KMS-11 (cell line): Measurements from ENCODE around the gene GABRR3.

Experiments used
- H2AFZ ChIP-seq: fragments of 200-600 bp; sonication (generic); 2 replicates; pipeline ENCODE4 v1.6.1; 2016; ENCODE audit warnings: antibody characterized with exemption, mixed run types, low read depth
- H3K27ac ChIP-seq: fragments of 200-600 bp; sonication (generic); 2 replicates; pipeline ENCODE4 v1.6.1; 2016; ENCODE audit warnings: mild to moderate bottlenecking, mixed run types
- H3K27me3 ChIP-seq: fragments of 200-600 bp; sonication (generic); 2 replicates; pipeline ENCODE4 v1.6.1; 2017; ENCODE audit warnings: mild to moderate bottlenecking, low read depth, mixed run types, moderate library complexity; ENCODE audit not compliant: insufficient read depth
- H3K36me3 ChIP-seq: fragments of 200-600 bp; sonication (generic); 2 replicates; pipeline ENCODE4 v1.6.1; 2017; ENCODE audit warnings: mild to moderate bottlenecking, mixed run types; ENCODE audit not compliant: insufficient read depth
- H3K4me1 ChIP-seq: fragments of 200-600 bp; sonication (generic); 2 replicates; pipeline ENCODE4 v1.6.1; 2016; ENCODE audit warnings: mild to moderate bottlenecking, low read depth, mixed run types; ENCODE audit not compliant: poor library complexity, severe bottlenecking
- H3K4me2 ChIP-seq: fragments of 200-600 bp; sonication (generic); 2 replicates; pipeline ENCODE4 v1.7.0; 2016; ENCODE audit warnings: mild to moderate bottlenecking, mixed run types
- H3K4me3 ChIP-seq: fragments of 200-600 bp; sonication (generic); IDR thresholded peaks from 2 replicates; pipeline ENCODE4 v1.6.1; 2017; ENCODE audit warnings: low read depth, low read length, mixed read lengths; ENCODE audit not compliant: insufficient read depth
- H3K79me2 ChIP-seq: fragments of 200-600 bp; sonication (generic); 2 replicates; pipeline ENCODE4 v1.6.1; 2016; ENCODE audit warnings: low read depth, mixed run types; ENCODE audit not compliant: insufficient read depth
- H3K9ac ChIP-seq: fragments of 200-600 bp; sonication (generic); 2 replicates; pipeline ENCODE4 v1.6.1; 2016; ENCODE audit warnings: mild to moderate bottlenecking, mixed run types
- H4K20me1 ChIP-seq: fragments of 200-600 bp; sonication (generic); 2 replicates; pipeline ENCODE4 v1.6.1; 2016; ENCODE audit warnings: mild to moderate bottlenecking, mixed run types; ENCODE audit not compliant: insufficient read depth
- CTCF ChIP-seq: fragments of 200-600 bp; sonication (generic); conservative IDR thresholded peaks from 2 replicates; pipeline ENCODE4 v1.6.1; 2017; ENCODE audit warnings: low read depth, mild to moderate bottlenecking, antibody characterized with exemption, low read length, moderate library complexity, mixed read lengths

The GABRR3 gene

GRCh38 chr3:97983933-97984491 lies 51.1 kb downstream of the GABRR3 start:
- H3K27ac ChIP-seq, result no peak overlapping the region
- no peak overlapping the region for H3K4me3 ChIP-seq
- H4K20me1 ChIP-seq, result no peaks in the 10 kb centered on the region
- H3K27me3 ChIP-seq, result no peaks in the 10 kb centered on the region
- H3K79me2 ChIP-seq, result no peaks in the 10 kb centered on the region
- peaks cover 30% of the 10 kb centered on the region for H3K4me1 ChIP-seq
- TF ChIP-seq CTCF, result no peak
- H3K36me3 ChIP-seq, result no peaks in the 10 kb centered on the region
- no peak overlapping the region for H3K9ac ChIP-seq
- no peak overlapping the region for H3K4me2 ChIP-seq
- no peak overlapping the region for H2AFZ ChIP-seq

- no peak overlapping the region for H3K4me3 ChIP-seq
- TF ChIP-seq CTCF, result no peak
- no peaks in the 10 kb centered on the region for H3K36me3 ChIP-seq
- no peak overlapping the region for H3K9ac ChIP-seq
- H3K27ac ChIP-seq, result no peak overlapping the region
- peak overlapping the region; percentile 28; the same call in 1 of the 2 replicates for H2AFZ ChIP-seq
- no peaks in the 10 kb centered on the region for H3K79me2 ChIP-seq
- peaks cover 30% of the 10 kb centered on the region for H3K4me1 ChIP-seq
- H4K20me1 ChIP-seq, result no peaks in the 10 kb centered on the region
- H3K27me3 ChIP-seq, result no peaks in the 10 kb centered on the region
- H3K4me2 ChIP-seq, result peak overlapping the region; percentile 51
These were observed 53.2 kb downstream of the GABRR3 start for GRCh38 chr3:97981886-97982285.

DNA sequence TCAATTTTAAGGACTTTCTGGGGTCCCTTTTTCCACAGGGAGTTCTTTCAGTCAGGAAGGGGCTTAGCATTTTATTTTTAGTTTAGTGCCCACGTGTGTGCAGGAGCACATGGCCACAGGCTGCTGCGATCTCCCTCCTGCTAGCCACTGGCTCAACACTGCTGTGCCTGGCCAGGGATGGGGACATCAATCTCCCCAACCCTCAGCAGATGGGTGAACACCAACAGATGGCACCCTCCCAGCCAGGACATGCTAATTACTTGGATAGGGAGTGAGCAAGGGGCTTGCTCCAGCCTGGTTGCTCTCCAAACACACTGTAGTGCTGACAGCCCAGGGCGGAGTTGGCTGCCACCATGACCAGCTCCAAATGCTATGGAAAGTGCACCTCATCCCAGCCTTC lies 55.5 kb downstream of the GABRR3 start:
- TF ChIP-seq CTCF, result no peak
- no peak overlapping the region for H3K4me3 ChIP-seq
- no peak overlapping the region for H3K4me2 ChIP-seq
- H3K9ac ChIP-seq, result no peak overlapping the region
- no peaks in the 10 kb centered on the region for H3K79me2 ChIP-seq
- no peaks in the 10 kb centered on the region for H3K27me3 ChIP-seq
- no peak overlapping the region for H2AFZ ChIP-seq
- H3K27ac ChIP-seq, result no peak overlapping the region
- peaks cover 41% of the 10 kb centered on the region for H3K4me1 ChIP-seq
- no peaks in the 10 kb centered on the region for H4K20me1 ChIP-seq
- H3K36me3 ChIP-seq, result no peaks in the 10 kb centered on the region

DNA sequence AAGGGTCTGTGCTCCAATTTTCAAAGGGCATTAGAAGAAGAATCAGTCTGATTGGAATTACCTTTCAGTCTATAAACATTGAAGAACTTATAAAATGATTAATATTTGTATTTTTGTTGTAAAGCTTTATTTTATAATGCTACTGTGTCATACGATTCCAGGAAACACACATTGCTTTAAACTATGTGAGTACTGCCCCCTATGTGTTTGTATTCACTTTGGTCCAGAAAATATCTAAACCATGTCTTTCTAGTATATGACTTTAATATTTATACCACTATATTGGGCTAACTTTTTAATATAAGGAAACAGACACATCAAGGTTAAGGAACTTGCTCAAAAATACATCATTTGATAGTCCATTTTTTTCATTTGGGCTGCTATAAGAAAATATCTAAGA lies 59.6 kb downstream of the GABRR3 start:
- no peak overlapping the region for H3K27ac ChIP-seq
- H2AFZ ChIP-seq, result no peak overlapping the region
- H3K4me1 ChIP-seq, result peaks cover 35% of the 10 kb centered on the region
- H3K9ac ChIP-seq, result no peak overlapping the region
- TF ChIP-seq CTCF, result no peak
- H4K20me1 ChIP-seq, result no peaks in the 10 kb centered on the region
- H3K27me3 ChIP-seq, result no peaks in the 10 kb centered on the region
- peak overlapping the region; percentile 3; the same call in 1 of the 2 replicates for H3K4me2 ChIP-seq
- peaks cover 12% of the 10 kb centered on the region for H3K79me2 ChIP-seq
- no peaks in the 10 kb centered on the region for H3K36me3 ChIP-seq
- no peak overlapping the region for H3K4me3 ChIP-seq
